ENCODE data around the gene AHDC1.

The AHDC1 gene

GRCh38 chr1:27576806-27577227 lies 27.1 kb downstream of the AHDC1 start:
- no peak for DNase-seq

DNA sequence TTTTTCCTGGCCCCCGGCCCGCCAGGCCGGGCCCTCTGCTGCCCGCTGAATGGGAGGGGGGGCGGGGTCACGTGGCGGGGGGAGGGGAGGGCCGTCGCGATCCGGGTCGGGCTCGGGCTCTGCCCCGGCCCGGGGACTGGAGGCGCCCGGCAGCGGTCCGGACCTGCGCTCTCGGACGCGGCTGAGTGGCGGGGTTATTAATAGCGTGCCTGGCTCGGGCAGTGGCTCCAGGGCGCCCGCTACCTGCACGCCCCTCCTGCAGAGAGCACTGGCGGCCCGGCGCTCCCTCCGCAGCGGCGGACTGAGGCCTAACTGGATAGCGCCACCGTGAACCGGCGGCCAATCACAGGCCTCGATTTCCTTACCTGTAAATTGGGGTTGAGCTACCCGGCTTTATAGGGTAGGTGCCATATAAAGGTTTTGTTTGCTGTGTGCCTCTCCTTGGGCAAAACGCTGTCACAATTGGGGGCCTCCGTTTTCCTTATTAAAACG lies 28.1 kb downstream of the AHDC1 start:
- DNase-seq = peak; percentile 23

DNA sequence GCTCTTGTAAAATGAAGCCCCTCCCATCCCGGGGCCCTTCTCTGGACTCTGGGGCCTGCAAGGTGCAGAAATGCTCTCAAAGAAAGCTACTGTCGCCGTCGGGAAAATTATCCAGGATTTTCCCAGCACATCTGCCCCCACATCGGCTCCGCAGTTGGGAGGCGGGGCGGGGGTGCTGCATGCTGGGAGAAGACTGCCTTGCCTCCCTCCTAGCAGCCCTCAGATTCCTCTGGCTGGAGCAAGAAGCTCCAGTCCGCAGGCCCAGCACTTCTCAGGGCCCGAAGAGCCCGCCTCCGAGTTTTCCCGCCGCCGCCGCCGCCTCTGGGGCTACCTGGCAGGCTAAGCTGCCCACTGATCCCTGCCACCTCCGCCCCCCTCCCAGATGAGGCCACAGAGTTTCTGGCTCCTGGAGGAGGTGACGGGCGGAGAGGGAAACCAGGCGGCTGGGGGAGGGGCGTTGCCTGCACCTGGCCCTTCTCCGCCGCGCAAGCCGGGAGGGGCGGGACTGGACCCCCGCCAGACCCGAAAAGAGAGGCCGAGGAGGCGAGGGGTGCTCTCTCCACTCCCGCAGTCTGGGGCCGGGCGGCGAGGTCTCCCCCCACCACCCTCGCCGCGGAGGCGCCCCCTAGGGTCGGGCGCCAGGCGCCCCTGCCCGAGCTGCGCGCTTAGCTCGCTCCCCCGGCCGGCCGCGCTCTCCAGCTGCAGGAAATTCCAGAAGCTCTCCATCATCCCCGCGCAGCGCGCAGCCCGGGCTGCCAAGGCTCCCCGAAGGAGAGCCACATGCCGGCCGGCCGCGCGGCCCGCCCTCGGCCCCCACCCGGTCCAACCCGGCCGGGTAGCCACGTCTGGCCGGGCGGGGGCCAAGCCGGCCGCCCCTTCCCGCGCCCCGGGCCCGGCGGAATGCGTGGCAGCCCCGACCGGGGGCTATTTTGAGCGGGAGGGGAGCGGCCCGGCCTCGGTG lies 28.8 kb downstream of the AHDC1 start:
- no peak for DNase-seq

GRCh38 chr1:27574001-27574781 lies 29.8 kb downstream of the AHDC1 start:
- DNase-seq = no peak

- no peak for DNase-seq
Measured at GRCh38 chr1:27572679-27573426, 31.1 kb downstream of the AHDC1 start.

- no peak for DNase-seq
Measured at GRCh38 chr1:27572019-27572678, 31.8 kb downstream of the AHDC1 start.

GRCh38 chr1:27571439-27572018 lies 32.4 kb downstream of the AHDC1 start:
- no peak for DNase-seq

DNA sequence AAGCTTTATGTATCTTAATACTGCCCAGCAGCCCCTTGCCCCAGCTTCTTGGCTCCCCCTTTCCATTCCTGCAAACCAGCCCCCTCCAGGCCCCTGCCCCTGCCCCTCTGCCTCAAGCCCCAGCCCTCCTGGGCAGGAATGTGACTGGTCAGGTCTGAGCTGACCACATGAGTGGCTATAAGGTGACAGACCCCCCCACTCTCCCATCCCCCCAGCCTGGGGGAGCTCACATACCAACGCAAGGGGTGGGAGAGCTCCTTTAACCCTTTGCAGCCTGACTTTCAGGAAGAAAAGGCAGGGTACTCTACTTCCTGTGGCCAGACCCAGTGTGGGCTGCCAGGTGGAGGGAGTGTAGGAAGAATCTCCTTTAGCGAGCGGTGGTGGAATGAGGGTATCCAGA lies 33.2 kb downstream of the AHDC1 start:
- no peak for DNase-seq

DNA sequence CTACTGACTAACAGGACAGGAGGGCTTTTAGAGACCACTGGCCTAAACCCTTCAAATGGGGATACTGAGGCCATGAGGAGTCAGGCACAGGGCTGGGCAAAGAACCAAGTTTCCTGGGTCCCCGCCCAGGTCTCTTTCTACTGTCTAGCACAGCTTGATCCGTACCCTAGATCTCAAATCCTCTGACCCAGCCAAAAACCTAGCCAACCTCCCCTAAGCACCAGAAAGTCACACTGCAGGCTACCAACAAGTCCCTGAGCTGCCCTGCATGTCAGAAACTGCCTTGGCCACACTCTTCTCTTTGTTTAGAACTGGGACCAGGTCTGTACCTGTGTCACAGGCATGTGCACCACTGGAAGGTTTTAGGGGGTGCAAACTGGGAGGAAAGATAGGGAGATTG lies 33.6 kb downstream of the AHDC1 start:
- DNase-seq = no peak

GRCh38 chr1:27569506-27570291 lies 34.2 kb downstream of the AHDC1 start:
- DNase-seq = no peak

DNA sequence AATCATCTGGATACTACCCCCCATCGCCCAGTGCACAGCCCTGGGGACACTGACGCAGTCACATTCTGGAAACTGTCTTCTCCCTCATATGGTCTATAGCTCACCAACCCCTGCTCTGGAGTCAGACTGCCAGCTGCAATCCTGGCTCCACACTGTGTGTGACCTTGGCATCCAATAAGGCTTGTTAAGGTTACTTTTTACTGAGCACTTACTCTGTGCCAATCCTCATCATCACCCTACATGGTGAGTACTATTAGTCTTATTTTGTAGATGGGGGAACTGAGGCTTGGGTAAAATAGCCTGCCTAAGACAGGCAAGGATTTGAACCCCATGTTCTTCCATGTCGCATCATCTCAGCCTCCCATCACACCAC lies 34.9 kb downstream of the AHDC1 start:
- DNase-seq = no peak

- DNase-seq = peak; percentile 87
Measured at GRCh38 chr1:27568300-27569087, 35.5 kb downstream of the AHDC1 start.

- DNase-seq = no peak
Measured at GRCh38 chr1:27567971-27568299, 36.0 kb downstream of the AHDC1 start.

DNA sequence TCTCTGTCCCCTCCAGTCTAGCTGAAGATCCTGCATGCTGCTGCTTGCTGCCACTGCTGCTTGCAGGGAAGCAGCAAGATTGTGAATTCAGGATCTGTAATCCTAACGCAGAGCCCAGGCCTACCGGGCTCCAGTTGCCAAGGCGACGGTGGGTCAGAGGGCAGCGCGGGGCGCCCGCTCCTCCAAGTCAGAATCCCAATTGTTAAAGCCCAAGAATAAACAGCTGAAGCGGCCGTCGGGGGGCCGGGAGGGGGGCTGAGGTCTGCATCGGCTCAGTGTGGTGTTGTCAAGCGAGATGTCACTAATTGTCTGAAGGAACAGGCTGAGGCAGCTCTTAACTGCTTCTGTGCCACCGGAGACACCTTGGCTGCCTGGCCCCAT lies 36.8 kb downstream of the AHDC1 start:
- DNase-seq = no peak

GRCh38 chr1:27566462-27567145 lies 37.3 kb downstream of the AHDC1 start:
- DNase-seq = no peak

DNA sequence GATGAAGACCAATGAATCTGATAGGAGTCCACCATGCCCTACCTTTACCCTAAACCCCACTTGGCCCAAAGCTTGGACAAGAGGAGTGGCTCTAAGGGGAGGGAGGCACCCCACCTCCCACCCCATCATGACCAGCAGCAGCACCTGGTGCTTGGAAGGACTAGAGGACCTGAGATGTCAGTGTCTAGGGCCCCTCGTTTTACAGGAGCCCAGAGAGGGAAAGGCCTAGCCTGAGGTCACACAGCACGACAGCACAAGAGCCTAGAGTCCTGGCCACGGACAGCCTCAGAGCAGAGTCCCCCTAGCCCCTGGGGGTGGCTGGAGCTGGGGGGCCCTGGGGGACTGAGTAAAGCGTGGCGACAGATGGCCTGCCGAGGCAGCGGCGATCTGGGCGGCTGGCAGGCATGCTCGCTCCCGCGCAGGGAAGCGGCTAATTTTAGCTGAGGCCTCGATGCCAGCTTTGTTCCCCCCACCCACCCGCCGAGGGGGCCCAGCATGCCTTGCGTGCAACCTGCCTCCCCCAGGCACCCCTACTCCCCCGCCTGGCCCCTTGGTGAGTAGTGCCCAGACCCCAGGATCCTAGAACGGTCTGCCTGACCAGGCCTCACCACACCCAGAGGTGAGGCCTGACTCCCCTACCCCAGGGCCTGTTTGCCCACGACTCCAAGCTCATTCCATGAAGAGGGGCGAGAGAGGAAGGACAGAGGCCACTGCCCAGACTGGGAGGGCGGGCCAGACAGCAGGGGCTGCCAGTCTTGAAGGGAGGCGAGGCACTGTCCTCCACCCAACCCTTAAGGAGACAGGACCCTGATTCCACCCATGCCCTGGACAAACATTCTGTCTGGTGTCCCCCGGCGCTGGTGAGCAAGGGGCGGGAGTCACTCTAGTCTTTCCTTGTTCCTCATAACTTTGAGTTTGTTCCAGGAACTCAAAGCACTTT lies 39.0 kb downstream of the AHDC1 start:
- DNase-seq = no peak

- no peak for DNase-seq
Measured at GRCh38 chr1:27563591-27564471, 40.1 kb downstream of the AHDC1 start.

- no peak for DNase-seq
Measured at GRCh38 chr1:27563341-27563590, 40.7 kb downstream of the AHDC1 start.
